Activated T-cell treated with anti-CD3 and anti-CD28 coated beads for 1 hour (primary cell): ENCODE measurements around the gene DNAH1.

Experiments used
- DNase-seq: peaks from one replicate; pipeline ENCODE4 v3.0.0-alpha.2; 2020; ENCODE audit warnings: low read depth

Gene DNAH1

DNA sequence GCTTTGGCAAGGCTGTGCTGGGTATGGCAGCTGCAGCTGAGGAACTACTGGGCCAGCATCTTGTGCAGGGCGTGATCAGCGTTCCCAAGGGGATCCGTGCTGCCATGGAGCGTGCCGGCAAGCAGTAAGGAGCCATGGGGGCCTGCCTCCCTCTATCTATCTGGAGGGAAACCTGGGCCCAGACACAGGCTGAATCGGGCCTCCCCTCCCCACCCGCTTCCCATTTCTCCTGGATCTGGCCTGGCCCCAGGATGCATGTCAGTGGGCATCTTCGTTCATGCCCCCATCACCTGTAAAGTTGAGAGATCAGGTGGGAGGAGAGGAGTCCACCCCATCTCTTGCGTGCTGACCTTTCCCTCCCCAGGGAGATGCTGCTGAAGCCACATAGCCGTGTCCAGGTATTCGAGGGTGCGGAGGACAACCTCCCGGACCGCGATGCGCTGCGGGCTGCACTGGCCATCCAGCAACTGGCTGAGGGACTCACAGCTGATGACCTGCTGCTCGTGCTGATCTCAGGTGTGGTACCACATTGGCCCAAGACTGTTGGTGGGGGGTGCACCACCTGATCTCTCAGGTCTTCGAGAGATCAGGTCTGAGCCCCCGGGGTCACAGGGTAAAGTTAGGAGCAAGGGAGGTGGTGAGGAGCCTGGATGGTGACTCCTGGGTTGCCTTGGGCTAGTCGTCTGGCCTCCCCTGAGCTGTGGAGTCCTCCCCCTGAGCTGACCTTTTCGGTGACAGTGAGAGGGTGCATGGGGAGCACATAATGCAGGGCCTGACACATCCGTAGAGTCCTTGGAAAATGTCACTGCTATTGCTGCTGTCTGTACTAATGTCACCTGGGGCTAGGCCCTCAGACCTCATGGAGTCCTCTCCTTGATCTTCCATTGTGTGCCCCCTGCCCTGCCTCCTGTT is 25.3 kb upstream of the DNAH1 start:
- no peak for DNase-seq

DNA sequence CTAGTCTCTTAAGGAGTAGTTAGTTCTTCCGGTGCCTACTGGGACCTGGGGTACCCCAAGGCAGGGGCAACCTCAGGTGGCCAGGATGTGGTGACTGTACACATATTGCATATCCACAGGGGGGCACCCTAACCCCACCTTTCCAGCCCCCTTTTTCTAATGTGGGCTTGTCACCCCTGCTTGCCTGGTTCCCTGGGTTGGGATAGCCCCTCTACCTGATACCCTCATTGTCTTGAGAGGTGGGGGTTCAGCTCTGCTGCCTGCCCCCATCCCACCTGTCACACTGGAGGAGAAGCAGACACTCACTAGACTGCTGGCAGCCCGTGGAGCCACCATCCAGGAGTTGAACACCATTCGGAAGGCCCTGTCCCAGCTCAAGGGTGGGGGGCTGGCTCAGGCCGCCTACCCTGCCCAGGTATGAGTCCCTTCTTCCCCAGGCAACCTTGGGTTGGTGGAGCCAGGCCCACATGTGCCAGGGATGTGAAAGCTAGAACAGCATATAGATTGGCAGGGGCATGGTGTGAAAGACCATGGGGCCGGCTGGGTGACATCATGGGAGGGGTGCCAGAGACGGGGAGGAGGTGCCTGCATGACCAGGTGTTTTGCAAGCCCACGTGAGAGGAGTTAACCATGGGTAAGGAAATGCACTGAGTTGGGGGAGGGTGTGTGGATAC is 24.5 kb upstream of the DNAH1 start:
- DNase-seq = peak; percentile 41

DNA sequence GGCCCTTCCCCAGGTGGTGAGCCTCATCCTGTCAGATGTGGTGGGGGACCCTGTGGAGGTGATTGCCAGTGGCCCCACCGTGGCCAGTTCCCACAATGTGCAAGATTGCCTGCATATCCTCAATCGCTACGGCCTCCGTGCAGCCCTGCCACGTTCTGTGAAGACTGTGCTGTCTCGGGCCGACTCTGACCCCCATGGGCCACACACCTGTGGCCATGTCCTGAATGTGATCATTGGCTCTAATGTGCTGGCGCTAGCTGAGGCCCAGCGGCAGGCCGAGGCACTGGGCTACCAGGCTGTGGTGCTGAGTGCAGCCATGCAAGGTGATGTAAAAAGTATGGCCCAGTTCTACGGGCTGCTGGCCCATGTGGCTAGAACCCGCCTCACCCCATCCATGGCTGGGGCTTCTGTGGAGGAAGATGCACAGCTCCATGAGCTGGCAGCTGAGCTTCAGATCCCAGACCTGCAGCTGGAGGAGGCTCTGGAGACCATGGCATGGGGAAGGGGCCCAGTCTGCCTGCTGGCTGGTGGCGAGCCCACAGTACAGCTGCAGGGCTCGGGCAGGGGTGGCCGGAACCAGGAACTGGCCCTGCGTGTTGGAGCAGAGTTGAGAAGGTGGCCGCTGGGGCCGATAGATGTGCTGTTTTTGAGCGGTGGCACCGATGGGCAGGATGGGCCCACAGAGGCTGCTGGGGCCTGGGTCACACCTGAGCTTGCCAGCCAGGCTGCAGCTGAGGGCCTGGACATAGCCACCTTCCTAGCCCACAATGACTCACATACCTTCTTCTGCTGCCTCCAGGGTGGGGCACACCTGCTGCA is 23.7 kb upstream of the DNAH1 start:
- no peak for DNase-seq

DNA sequence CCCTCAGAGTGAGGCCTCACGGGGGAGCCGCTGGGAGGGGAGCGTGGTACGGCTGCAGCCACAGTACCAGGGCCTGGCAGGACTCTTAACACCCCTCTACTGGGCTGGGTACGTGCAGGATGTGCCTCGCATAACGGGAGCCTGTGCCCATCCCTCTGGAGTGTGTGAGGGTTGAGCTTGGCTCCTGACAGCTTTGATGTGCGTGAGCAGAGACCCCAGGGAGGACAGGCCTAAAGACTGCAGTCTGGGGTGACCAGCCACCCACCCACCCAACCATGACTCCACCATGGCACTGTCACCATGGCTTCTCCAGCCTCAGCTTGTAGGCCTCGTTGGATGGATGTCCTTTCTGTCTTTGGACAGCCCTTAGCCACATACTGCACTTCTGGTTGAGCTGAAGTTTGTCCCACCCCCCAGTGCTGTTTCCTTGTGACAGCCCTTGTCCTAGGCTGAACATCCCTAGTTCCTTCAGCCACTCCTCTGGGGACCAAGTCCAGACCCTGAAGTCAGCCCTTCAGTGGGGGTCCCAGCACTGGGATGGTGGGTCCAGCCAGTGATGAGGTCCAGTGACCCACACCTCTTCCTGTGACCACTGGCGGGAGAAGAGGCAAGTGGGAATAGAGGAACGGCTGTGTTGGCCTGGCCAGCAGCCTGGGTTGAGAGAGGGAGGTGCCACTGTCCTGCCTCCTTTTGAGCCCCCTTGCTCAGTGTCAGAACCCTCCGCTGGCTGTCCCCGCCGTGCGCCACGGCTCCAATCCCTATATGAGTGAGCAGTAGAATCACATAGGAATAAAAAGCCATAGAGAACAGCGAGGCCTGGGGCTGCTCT is 22.4 kb upstream of the DNAH1 start:
- DNase-seq = no peak

DNA sequence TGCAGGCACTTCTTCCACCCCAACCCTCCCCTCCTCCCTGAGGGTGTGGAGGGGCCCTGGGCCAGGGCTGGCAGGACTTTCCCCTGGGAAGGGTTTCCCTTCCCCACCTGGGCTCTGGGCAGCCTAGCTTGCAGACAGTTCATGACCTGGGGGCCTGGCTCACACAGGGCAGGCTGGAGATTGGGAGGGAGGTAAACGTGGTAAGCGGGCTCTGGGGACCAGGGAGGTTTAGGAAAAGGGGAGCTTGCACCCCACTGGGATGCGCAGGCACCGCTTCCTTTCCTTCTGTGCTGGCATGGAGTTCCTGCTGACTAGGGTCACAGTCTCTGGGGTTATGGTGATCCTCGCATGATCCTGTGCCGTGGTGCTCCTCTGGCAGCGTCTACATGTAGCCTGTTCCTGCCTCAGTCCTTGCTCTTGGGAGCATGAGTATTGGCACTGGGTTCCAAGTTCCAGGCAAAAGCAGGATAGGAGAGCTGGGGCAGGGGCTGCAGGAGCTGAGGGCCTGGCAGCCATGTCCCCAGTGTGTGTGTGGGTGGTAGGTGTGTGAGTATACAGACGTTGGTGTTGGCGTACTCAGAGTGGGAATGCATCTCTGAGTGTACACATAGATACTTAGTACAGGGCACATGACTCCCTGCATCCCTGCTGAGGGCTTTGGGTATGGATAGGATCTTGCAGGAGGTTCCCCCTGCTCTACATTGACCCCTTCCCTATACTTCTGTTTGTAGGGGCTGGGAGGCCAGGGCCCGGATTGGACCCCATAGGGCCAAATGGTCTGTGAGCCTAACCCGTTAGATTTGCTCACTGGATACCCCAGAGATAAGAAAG is 21.6 kb upstream of the DNAH1 start:
- DNase-seq = no peak

DNA sequence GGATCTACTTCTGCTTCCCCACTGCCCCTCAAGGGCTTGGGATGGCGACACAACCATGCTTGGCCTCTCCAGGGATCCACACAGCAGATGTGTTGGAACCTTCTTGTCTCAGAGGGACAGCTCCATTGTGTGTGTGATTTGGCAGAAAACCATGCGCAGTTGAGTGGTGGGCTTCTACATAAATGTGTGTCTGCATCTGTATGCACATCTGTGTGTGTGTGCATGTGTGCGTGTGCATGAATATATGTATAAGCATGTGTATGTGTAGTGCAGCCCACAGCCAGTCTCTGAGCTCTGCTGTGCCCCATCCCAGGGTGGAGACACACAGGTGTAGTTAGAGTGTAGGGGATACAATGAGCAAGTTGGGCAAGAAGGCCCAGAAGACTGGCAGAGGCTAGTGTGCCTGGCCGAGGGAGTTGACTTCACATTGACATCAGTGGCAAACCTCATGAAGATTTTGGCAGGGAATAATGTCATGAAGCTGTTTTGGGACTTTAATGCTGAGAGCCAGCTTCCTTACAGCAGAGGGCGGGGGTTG is 20.4 kb upstream of the DNAH1 start:
- no peak for DNase-seq

DNA sequence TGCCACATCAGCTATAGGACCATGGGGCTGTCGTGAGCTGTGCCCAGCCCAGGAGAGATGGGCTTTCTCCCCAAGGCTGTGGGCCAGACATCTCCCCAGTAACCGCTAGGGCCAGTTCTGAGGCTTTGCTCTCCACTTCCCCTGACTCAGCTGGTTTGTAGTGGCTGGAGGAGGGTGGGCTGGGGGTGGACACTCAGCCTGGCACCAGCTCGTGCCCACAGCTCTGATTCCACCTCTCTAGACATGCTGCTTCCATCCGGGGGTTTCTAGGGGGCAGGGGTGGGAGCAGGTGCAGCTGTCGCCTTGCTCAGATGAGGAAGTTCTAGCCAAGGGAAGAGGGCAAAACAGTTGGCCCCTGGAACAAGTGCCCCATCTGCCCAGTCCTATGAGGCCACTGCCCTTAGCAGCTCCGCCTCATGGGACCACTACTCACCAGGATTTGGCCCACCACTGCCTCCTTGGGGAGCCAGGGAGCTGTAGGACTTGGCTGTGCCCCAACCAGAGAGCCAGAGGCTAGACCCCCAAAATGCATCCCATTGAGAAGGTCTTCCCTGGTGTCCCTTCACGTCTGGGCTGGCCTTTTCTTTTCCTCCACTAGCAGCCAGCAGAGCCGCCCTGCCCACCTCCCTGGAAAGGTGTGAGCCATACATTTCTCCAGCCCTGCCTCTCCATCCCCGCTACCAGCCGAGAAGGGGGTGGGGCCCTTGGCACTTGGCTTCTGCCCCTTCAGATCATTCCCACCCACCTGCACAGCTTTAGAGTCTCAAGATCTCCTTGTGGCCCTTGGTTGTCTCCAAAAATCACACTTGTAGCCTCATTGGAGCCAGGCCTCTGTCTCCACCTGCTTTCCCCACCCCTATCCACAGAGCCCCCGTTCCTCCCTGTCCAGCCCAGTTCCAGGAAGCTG is 18.6 kb upstream of the DNAH1 start:
- no peak for DNase-seq

DNA sequence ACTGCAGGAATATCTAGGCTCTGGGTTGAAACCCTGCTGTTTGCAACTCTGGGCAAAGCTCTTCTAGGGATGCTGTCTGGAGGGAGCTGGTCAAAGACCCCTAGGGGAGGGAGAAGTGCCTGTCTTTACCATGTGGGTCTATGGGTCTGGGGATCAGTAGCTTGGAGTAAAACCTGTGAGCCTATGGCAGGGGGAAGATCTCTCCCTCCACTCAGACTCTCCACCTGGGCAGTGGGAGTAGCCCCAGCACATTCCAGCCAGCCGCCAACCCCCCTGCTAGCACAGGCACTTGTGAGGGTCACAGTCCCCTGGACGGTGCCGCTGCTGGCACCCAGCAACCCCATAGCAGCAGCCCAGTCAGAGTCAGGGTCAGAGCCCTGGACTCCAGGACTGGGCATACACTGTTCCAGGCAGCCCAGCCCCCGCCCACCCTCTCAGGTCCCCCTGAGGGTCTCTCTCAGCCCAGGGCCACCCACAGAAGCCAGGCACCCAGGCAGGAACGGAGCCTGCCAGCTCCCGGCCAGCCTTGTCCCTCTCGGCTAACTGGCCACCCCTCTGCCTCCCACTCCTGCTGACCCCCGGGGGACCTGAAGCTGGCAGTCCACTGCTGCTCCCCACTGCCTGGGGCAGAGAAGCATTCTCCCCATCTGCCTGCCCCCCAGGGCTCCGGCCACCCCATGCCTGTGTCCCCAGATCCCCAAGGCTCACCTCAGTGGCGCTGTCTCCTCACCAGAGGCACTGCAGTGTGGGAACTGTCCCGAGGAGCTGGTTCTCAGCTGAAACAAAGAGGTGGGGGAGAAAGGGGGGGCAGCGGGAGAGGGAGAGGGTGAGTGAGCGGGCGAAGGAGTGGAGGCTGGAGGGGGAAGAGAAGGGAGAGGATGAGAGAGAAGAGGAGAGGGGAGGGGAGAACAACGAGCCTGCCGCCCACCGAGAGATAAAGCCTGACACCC is 17.7 kb upstream of the DNAH1 start:
- DNase-seq = no peak

DNA sequence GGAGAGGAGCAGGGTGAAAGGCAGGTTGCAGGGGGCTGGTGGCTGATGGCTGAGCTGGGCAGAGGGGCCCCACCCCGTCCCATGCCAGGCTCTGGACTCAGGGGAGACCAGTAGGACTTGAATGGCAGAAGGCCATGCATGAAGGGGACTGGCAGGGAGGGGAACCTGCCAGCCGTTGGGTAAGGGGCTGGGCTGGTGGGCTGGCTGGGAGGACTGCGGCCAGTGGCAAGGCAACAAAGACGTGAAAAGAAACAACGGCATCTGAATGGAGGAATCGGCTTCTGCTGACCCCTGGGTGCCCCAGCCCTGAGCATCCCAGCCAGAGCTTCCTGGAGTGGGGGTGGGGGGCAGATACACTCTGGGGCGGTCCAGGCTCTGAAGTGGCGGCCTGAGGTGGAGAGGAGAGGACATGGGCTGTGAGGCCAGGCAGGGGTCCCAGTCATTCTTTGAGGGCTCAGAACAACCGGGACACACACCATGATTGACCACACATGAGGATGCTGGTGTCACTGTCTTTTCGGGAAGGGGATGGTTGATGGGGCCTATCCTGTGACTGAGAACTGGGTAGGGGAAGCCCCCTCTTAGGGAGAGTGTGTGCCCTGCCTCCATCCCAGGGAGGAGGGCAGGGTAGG is 16.8 kb upstream of the DNAH1 start:
- no peak for DNase-seq

DNA sequence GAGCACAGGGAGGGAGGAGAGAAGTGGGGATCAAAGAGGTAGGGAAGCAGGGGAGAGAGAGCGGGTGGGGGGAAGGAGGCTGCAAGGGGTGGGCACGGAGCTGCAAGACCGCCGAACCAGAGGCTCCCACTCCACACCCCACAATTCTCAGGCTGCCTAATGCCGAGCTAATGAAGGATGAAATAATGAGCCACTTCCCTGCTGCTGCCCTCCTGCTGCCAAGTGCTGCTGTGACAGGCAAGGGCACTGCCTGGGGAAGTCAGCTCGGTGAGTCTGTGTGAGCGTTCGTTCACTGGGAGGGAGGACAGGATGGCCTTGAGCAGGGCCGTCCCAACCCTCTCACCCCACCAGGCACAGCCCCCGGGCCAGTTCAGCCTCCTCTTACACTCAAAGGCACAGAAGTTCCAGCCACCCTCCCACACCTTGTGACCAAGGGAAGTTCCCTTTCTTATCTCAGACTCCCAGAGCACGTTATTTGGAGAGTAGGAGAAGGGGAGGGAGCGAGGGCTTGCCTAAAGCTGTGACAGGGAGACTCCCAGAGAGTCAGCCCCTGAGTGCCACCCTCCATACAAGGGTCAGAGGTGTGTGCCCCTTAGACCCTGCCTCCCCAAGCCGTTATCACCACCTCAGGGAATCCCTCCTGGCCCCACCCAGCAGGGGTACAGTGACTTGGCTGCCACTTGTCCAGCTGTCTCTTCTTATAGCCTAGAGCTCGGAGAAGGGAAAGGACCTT is 16.1 kb upstream of the DNAH1 start:
- DNase-seq = no peak

DNA sequence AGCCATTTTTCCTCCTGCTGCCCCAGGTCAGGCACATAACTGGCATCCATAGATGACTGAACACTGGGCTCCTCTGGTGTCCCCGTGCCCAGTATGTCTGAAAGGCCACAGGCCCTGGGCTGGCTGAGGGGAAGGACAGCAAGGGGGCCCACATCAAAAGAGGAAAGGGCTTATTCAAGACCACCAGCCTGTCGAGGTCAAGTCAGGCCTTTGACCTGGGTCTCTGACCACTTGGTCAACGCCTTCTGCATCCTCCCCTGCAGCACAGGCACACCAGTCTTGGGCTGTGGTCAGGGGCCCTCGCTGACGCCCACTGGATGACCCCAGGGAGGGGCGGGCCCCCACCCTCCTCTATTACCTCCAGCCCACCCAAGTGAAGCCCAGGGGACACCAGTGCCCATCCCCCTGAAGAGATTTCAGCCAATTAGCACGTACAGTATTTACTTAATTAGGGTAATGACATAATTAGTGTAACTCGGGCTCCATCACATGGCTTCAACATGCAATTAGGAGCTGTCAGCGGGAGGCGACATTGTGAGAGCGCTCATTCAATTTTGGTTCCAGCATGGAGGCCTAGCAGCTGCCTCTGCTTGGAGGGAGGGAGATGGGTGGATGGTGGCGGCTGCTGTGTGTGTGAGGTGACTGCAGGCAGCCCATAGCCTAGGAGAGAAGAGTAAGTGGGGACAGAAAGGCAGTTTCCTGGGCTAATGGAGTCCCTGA is 13.5 kb upstream of the DNAH1 start:
- DNase-seq = no peak

DNA sequence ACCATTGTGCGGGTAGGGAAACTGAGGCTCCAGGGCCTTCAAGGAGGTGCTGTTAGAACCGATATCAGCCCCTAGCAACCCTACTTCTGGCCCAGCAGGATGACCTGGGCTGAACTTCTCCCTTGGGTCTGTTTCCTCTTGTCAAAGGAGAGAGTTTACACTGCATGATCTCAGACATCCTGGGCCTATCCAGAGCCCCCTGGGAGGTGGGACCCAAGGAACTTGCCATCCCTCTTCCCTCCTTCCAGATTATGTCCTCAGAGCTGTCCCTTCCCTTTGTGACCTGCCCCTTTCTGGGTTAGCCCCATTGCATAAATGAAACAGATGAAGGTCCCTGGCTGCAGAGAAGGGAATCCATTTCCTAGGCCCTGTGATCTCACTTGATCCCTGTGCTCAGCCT is 12.3 kb upstream of the DNAH1 start:
- DNase-seq = no peak

DNA sequence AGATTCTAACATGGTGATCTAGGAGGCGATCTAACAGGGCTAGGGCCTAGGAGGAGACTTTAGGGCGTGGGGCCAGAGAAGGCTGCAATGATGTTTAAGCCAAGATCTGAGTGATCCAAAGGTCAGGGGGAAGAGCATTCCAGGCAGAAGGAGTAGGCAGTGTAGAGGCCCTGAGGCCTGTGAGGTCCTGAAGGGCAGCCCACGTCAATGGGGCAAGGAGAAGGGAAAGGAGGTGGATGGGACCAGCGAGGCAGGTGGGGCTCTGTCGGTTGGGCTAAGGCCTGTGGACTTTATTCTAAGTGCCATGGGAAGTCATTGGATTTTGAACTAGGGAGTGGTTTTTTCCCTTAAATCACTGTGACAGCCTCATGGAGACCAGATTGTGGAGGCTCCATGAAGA is 10.2 kb upstream of the DNAH1 start:
- no peak for DNase-seq

DNA sequence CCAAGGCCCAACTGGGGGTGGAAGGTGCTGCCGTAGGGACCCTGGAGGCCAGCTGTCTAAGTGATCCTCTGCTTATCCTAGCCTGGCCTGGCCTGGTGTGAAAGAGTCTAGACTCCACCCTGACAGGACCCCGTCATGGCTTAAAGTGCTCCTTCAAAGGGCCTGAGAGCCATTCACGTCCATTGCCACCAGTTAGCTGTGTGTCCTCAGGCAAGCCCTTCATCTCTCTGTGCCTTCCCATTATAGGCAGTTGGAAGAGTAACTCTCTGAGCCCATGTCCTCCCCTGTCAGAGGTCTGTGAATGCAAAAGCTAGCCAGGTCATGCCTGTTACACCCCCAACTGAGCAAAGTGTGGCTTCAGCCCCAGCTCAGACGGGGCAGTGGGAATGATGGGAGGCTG is 9.1 kb upstream of the DNAH1 start:
- no peak for DNase-seq

DNA sequence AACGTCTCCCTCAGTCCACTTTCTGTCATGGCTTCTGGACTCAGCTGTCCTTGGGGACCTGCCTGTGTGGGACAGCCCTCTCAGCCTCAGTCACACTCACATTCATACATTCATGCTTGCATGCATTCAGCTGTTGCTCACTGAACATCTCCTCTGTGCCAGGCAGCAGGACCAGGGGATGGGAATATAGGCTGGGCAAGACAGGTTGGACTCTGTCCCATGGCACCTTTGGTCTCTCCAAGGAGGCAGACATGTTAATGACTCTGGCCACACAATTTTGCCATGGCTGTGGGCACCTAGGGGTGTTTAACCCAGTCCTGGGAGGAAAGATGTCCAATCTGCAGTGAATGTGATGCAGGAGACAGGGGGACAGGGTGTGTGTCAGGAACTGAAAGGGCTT is 7.8 kb upstream of the DNAH1 start:
- DNase-seq = no peak

DNA sequence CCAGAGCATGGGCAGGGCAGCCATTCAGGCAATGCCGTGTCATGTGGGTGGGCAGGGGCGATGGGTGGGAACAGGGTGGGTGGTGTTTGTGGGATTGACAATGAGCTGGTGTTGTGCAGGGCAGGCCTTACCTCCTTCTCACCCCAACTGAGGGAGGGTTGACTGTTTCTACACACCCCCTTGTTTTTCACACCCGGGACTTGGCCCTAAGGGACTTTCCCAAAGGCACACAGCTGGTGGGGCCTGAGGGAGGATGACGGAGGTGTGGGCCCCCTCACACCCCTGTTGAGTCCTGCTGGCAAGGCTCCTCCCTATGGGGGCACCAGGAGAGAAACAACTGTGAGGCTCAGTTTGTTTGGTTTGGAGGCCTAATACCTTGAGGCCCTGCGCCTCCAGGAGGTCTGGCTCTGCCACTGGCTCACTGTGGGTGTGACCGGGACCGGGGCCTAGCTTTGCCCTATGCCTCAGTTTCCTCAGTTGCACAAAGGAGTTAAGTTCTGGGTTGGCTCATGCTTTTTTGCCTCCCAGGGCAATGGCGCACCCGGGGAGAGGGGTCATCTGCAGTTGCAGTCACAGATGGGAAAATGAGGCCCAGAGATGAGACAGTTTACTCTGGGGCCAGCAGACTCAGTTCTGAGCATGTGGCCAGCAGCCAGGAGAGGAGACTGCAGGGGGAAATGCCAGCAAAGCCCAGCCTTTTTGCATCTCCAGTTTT is 5.1 kb upstream of the DNAH1 start:
- DNase-seq = no peak
